Naive thymus-derived CD4-positive, alpha-beta T cell (primary cell): Measurements from ENCODE around the gene IRS1. TPM values are rescaled to one million over a fixed set of nuclear protein-coding genes. Genes with fewer than 3 reads are reported as not detected.

Experiments
- ATAC-seq: fragments of 150-1000 bp; cut with Tn5 transposase; 2 replicates; pipeline ENCODE4 v1.10.0; 2021; ENCODE audit warnings: mild to moderate bottlenecking, moderate library complexity
- CTCF ChIA-PET: fragments of 350-600 bp; sonication (Branson Sonifier 250); formaldehyde crosslinking; loops from one replicate; lab custom pipeline; 2021; ENCODE audit warnings: antibody characterized with exemption; lab: Charles Lee
- POLR2A ChIA-PET: fragments of 350-600 bp; sonication (Branson Sonifier 250); formaldehyde crosslinking; loops from one replicate; lab custom pipeline; 2021; ENCODE audit warnings: antibody characterized with exemption, inconsistent platforms; lab: Charles Lee
- DNase-seq, 9 donors: peaks; one replicate each; pipeline versions ENCODE4 v3.0.0 to v3.0.0-alpha.2; 2020 to 2022; ENCODE audit warnings: mixed read lengths in 1 of 9
- H3K27ac ChIP-seq: one replicate; pipeline ENCODE4 v1.7.0; 2013; ENCODE audit warnings: mild to moderate bottlenecking, low read depth, low read length, moderate library complexity
- H3K27me3 ChIP-seq, 2 donors: one replicate each; pipeline ENCODE4 v1.7.0; 2013; ENCODE audit warnings: low read length in 2 of 2, mild to moderate bottlenecking in 2 of 2, moderate library complexity in 2 of 2; ENCODE audit not compliant: control insufficient read depth in 2 of 2, insufficient read depth in 2 of 2
- H3K36me3 ChIP-seq, 3 experiments: 1 replicate in 2 of 3; 2 replicates in 1 of 3; pipeline ENCODE4 v1.7.0; 2013; ENCODE audit warnings: low read length in 3 of 3, mild to moderate bottlenecking in 3 of 3, moderate library complexity in 1 of 3; ENCODE audit not compliant: insufficient read depth in 3 of 3, control insufficient read depth in 2 of 3
- H3K4me1 ChIP-seq, 2 donors: one replicate each; pipeline ENCODE4 v1.7.0; 2013; ENCODE audit warnings: low read length in 2 of 2, mild to moderate bottlenecking in 2 of 2, moderate library complexity in 1 of 2; ENCODE audit not compliant: control insufficient read depth in 2 of 2, insufficient read depth in 2 of 2
- H3K4me3 ChIP-seq: 2 replicates; pipeline ENCODE4 v1.7.0; 2013; ENCODE audit warnings: mild to moderate bottlenecking, low read length
- H3K9me3 ChIP-seq, 3 experiments: 1 replicate in 2 of 3; 2 replicates in 1 of 3; pipeline ENCODE4 v1.7.0; 2013; ENCODE audit warnings: low read length in 3 of 3; ENCODE audit not compliant: control insufficient read depth in 2 of 3
- H3K27ac Mint-ChIP-seq, 9 donors: one replicate each; pipeline ENCODE4 v1.8.0; 2020 to 2022; ENCODE audit warnings: mixed read lengths in 9 of 9, mild to moderate bottlenecking in 8 of 9, moderate library complexity in 5 of 9, inconsistent platforms in 2 of 9
- H3K27me3 Mint-ChIP-seq, 5 donors: one replicate each; pipeline ENCODE4 v1.8.0; 2021 to 2022; ENCODE audit warnings: mixed read lengths in 5 of 5, mild to moderate bottlenecking in 1 of 5
- H3K36me3 Mint-ChIP-seq, 5 donors: one replicate each; pipeline ENCODE4 v1.8.0; 2020 to 2022; ENCODE audit warnings: mixed read lengths in 5 of 5, mild to moderate bottlenecking in 3 of 5, inconsistent platforms in 1 of 5
- H3K4me1 Mint-ChIP-seq, 7 donors: one replicate each; pipeline ENCODE4 v1.8.0; 2020 to 2022; ENCODE audit warnings: mixed read lengths in 7 of 7, mild to moderate bottlenecking in 3 of 7, inconsistent platforms in 1 of 7
- H3K4me3 Mint-ChIP-seq, 10 donors: one replicate each; pipeline ENCODE4 v1.8.0; 2020 to 2022; ENCODE audit warnings: mild to moderate bottlenecking in 10 of 10, mixed read lengths in 10 of 10, moderate library complexity in 6 of 10, inconsistent platforms in 2 of 10
- H3K9me3 Mint-ChIP-seq, 11 donors: one replicate each; pipeline ENCODE4 v1.8.0; 2020 to 2022; ENCODE audit warnings: mixed read lengths in 11 of 11, mild to moderate bottlenecking in 4 of 11, inconsistent platforms in 1 of 11, moderate library complexity in 1 of 11
- intact Hi-C, 2 donors: fragments of 100-400 bp; cut with micrococcal nuclease; formaldehyde crosslinking; loops; one replicate each; pipeline ENCODE4 v1.15.1; 2023
- polyA plus RNA-seq, 2 donors: library from polyadenylated mRNA; unstranded; fragments of 300-500 nt; fragmentation: Illumina TruSeq; gene quantifications; one replicate each; pipeline ENCODE4 v1.2.3, GENCODE V29; 2021
- total RNA-seq, 6 experiments: library from RNA in 5 of 6; stranded (reverse) in 5 of 6; gene quantifications; 1 replicate in 5 of 6; 2 replicates in 1 of 6; pipeline ENCODE4 v1.2.3 and lab custom pipeline; 2021 to 2026

The IRS1 gene
- total and polyA plus RNA-seq, 7 experiments from 2014 or later = 0.40 to 7.1 (median 3.3) TPM

- POLR2A ChIA-PET = interaction anchor here (1.1 kb wide), 1 partner anchor 60 kb away, joined by 4 read pairs; no protein-coding TSS in a partner anchor
- no peak for ATAC-seq
- H3K36me3 Mint-ChIP-seq = peaks cover 0 to 1% (median 0%) of the 10 kb centered on the region in 5 donors
Observed at GRCh38 chr2:226730481-226730880, 69.1 kb downstream of the IRS1 start.

GRCh38 chr2:226728996-226729395 lies 70.6 kb downstream of the IRS1 start:
- peaks cover 0 to 1% (median 0%) of the 10 kb centered on the region in 5 donors for H3K36me3 Mint-ChIP-seq
- ATAC-seq (no peak), DNase-seq (no peak)
- no peaks in the 10 kb centered on the region for H3K4me1 ChIP-seq
- H3K4me1 Mint-ChIP-seq = peaks cover 0 to 12% (median 0%) of the 10 kb centered on the region in 7 donors
- no peaks in the 10 kb centered on the region for H3K27me3 ChIP-seq
- no peak overlapping the region for H3K4me3 ChIP-seq
- no peak overlapping the region for H3K27ac ChIP-seq
- CTCF ChIA-PET = no interaction called here
- H3K9me3 ChIP-seq = no peaks in the 10 kb centered on the region
- H3K36me3 ChIP-seq = no peaks in the 10 kb centered on the region
- H3K4me3 Mint-ChIP-seq = no peak overlapping the region
- no peak overlapping the region for H3K27ac Mint-ChIP-seq
- intact Hi-C loops = no loop called here
- POLR2A ChIA-PET = no interaction called here
- peaks cover 5 to 36% (median 20%) of the 10 kb centered on the region in 5 donors for H3K27me3 Mint-ChIP-seq
- no peaks in the 10 kb centered on the region for H3K9me3 Mint-ChIP-seq

More at GRCh38 chr2:226730481-226730880, 69.1 kb downstream of the IRS1 start:
- Histone ChIP-seq H3K9me3 (no peaks in the 10 kb centered on the region), H3K36me3 (no peaks in the 10 kb centered on the region), H3K27me3 (no peaks in the 10 kb centered on the region), H3K4me1 (no peaks in the 10 kb centered on the region), H3K27ac (no peak overlapping the region), H3K4me3 (no peak overlapping the region)
- H3K27me3 Mint-ChIP-seq = peaks cover 5 to 23% (median 14%) of the 10 kb centered on the region in 5 donors
- no peaks in the 10 kb centered on the region for H3K9me3 Mint-ChIP-seq
- intact Hi-C loops = no loop called here
- CTCF ChIA-PET = no interaction called here
- no peak overlapping the region for H3K4me3 Mint-ChIP-seq
- peaks cover 0 to 13% (median 0%) of the 10 kb centered on the region in 7 donors for H3K4me1 Mint-ChIP-seq
- DNase-seq = no peak
- H3K27ac Mint-ChIP-seq = no peak overlapping the region

- peaks cover 5 to 40% (median 29%) of the 10 kb centered on the region in 5 donors for H3K27me3 Mint-ChIP-seq
Observed at GRCh38 chr2:226727251-226727650, 72.4 kb downstream of the IRS1 start.

GRCh38 chr2:226726546-226726945 lies 73.1 kb downstream of the IRS1 start:
- DNase-seq = no peak

More at GRCh38 chr2:226727251-226727650, 72.4 kb downstream of the IRS1 start:
- Histone ChIP-seq H3K36me3 (no peaks in the 10 kb centered on the region), H3K27ac (no peak overlapping the region), H3K9me3 (no peaks in the 10 kb centered on the region), H3K4me3 (no peak overlapping the region), H3K27me3 (no peaks in the 10 kb centered on the region), H3K4me1 (no peaks in the 10 kb centered on the region)
- intact Hi-C loops = no loop called here
- POLR2A ChIA-PET = no interaction called here
- ATAC-seq (no peak), DNase-seq (no peak)
- Mint-ChIP-seq H3K27ac (no peak overlapping the region), H3K4me3 (no peak overlapping the region), H3K4me1 (peaks cover 0 to 9% (median 0%) of the 10 kb centered on the region in 7 donors), H3K9me3 (no peaks in the 10 kb centered on the region), H3K36me3 (peaks cover 0 to 1% (median 0%) of the 10 kb centered on the region in 5 donors)
- CTCF ChIA-PET = no interaction called here

GRCh38 chr2:226725126-226725860 lies 74.3 kb downstream of the IRS1 start:
- no peak for ATAC-seq
- DNase-seq = no peak
- CTCF ChIA-PET = interaction anchor here (0.5 kb wide), 1 partner anchor 8 kb away, joined by 3 read pairs; no protein-coding TSS in a partner anchor
- no peaks in the 10 kb centered on the region for H3K4me1 ChIP-seq
- no peaks in the 10 kb centered on the region for H3K9me3 Mint-ChIP-seq
- peaks cover 0 to 9% (median 0%) of the 10 kb centered on the region in 7 donors for H3K4me1 Mint-ChIP-seq
- no peak overlapping the region for H3K27ac Mint-ChIP-seq
- H3K27me3 ChIP-seq = no peaks in the 10 kb centered on the region
- POLR2A ChIA-PET = no interaction called here
- H3K36me3 ChIP-seq = no peaks in the 10 kb centered on the region
- H3K36me3 Mint-ChIP-seq = peaks cover 0 to 1% (median 0%) of the 10 kb centered on the region in 5 donors
- H3K27me3 Mint-ChIP-seq = peaks cover 5 to 48% (median 39%) of the 10 kb centered on the region in 5 donors
- H3K4me3 Mint-ChIP-seq = no peak overlapping the region
- H3K27ac ChIP-seq = no peak overlapping the region
- intact Hi-C loops = no loop called here
- H3K4me3 ChIP-seq = no peak overlapping the region
- no peaks in the 10 kb centered on the region for H3K9me3 ChIP-seq

More at GRCh38 chr2:226726546-226726945, 73.1 kb downstream of the IRS1 start:
- no peaks in the 10 kb centered on the region for H3K9me3 ChIP-seq
- H3K27me3 ChIP-seq = no peaks in the 10 kb centered on the region
- H3K9me3 Mint-ChIP-seq = no peaks in the 10 kb centered on the region
- ChIA-PET POLR2A (no interaction called here), CTCF (no interaction called here)
- no peak overlapping the region for H3K27ac Mint-ChIP-seq
- H3K4me1 ChIP-seq = no peaks in the 10 kb centered on the region
- H3K36me3 ChIP-seq = no peaks in the 10 kb centered on the region
- peaks cover 0 to 9% (median 0%) of the 10 kb centered on the region in 7 donors for H3K4me1 Mint-ChIP-seq
- H3K27me3 Mint-ChIP-seq = peaks cover 5 to 40% (median 29%) of the 10 kb centered on the region in 5 donors
- no peak overlapping the region for H3K4me3 ChIP-seq
- no peak overlapping the region for H3K27ac ChIP-seq
- intact Hi-C loops = no loop called here
- H3K4me3 Mint-ChIP-seq = no peak overlapping the region
- no peak for ATAC-seq
- H3K36me3 Mint-ChIP-seq = peaks cover 0 to 1% (median 0%) of the 10 kb centered on the region in 5 donors

- DNase-seq (no peak), ATAC-seq (no peak)
- H3K4me3 Mint-ChIP-seq = no peak overlapping the region
- no peaks in the 10 kb centered on the region for H3K9me3 Mint-ChIP-seq
- intact Hi-C loops = no loop called here
- Histone ChIP-seq H3K9me3 (no peaks in the 10 kb centered on the region), H3K4me1 (no peaks in the 10 kb centered on the region), H3K4me3 (no peak overlapping the region), H3K36me3 (no peaks in the 10 kb centered on the region), H3K27me3 (no peaks in the 10 kb centered on the region), H3K27ac (no peak overlapping the region)
- CTCF ChIA-PET = no interaction called here
- H3K36me3 Mint-ChIP-seq = peaks cover 0 to 1% (median 0%) of the 10 kb centered on the region in 5 donors
- POLR2A ChIA-PET = no interaction called here
- peaks cover 0 to 13% (median 0%) of the 10 kb centered on the region in 7 donors for H3K4me1 Mint-ChIP-seq
- H3K27me3 Mint-ChIP-seq = peaks cover 9 to 41% (median 32%) of the 10 kb centered on the region in 5 donors
- no peak overlapping the region for H3K27ac Mint-ChIP-seq
Observed at GRCh38 chr2:226721541-226721940, 78.1 kb downstream of the IRS1 start.
